K562 (cell line): Measurements from ENCODE around the gene TAL1. TPM values are rescaled to one million over a fixed set of nuclear protein-coding genes. Genes with fewer than 3 reads are reported as not detected.

ENCODE experiments used
- ATAC-seq: fragments of 200-7000 bp; cut with Tn5 transposase; 3 replicates; pipeline ENCODE4 v1.9.1; 2020; ENCODE audit warnings: moderate library complexity
- BruUV-seq: library from RNA; stranded (reverse); fragments of 400-500 nt; replicated peaks from 2 replicates; lab custom pipeline; 2021; lab: Mats Ljungman, UMichigan
- CTCF ChIA-PET: fragments of 300-600 bp; formaldehyde crosslinking; extraction: SDS; loops from one replicate; lab custom pipeline; 2021; ENCODE audit warnings: low intra/inter-chr PET ratio; lab: Yijun Ruan, JAX
- POLR2A ChIA-PET: fragments of 300-600, 350-650 bp; sonication (Branson Sonifier 250); formaldehyde crosslinking; extraction: SDS; loops from one replicate; lab custom pipeline; 2021; ENCODE audit warnings: antibody characterized with exemption, inconsistent platforms; lab: Yijun Ruan, JAX
- DNase-seq, 4 experiments: peaks; one replicate each; pipeline versions ENCODE4 v3.0.0 to v3.0.0-alpha.2; 2011 to 2018; ENCODE audit warnings: low spot score in 3 of 4, mixed read lengths in 3 of 4; ENCODE audit errors: extremely low read depth in 1 of 4
- FAIRE-seq: peaks from 2 replicates; lab custom pipeline; 2011; peaks lifted over from hg19 to GRCh38; lab: Jason Lieb, UNC
- H2AFZ ChIP-seq: 2 replicates; pipeline ENCODE4 v1.6.0; 2011; ENCODE audit warnings: low read depth, low read length, control low read depth, inconsistent platforms
- H3K27ac ChIP-seq: fragments of 200-600 bp; 3 replicates; pipeline ENCODE4 v1.8.0; 2011; ENCODE audit warnings: low read depth, mild to moderate bottlenecking, control low read depth, inconsistent platforms, low read length, moderate library complexity, mixed read lengths; ENCODE audit errors: extremely low read depth
- H3K27me3 ChIP-seq, 2 experiments: fragments of 300-600 bp in 1 of 2; 2 replicates in 1 of 2; 3 replicates in 1 of 2; pipeline versions ENCODE4 v1.6.0 to v1.8.0; 2011; ENCODE audit warnings: inconsistent platforms in 2 of 2, low read length in 2 of 2, mild to moderate bottlenecking in 1 of 2, mixed read lengths in 1 of 2, moderate library complexity in 1 of 2; ENCODE audit not compliant: control insufficient read depth in 2 of 2, insufficient read depth in 2 of 2
- H3K36me3 ChIP-seq: fragments of 300-600 bp; 3 replicates; pipeline ENCODE4 v1.8.0; 2011; ENCODE audit warnings: mild to moderate bottlenecking, low read length, inconsistent platforms; ENCODE audit not compliant: control insufficient read depth, insufficient read depth
- H3K4me1 ChIP-seq, 2 experiments: fragments of 200-600 bp in 1 of 2; replicated peaks in 1 of 2; 2 replicates in 1 of 2; 3 replicates in 1 of 2; pipeline versions ENCODE4 v1.5.1 to v1.8.0; 2011; ENCODE audit warnings: inconsistent platforms in 2 of 2, low read length in 2 of 2, mild to moderate bottlenecking in 1 of 2, mixed read lengths in 1 of 2, moderate library complexity in 1 of 2; ENCODE audit not compliant: control insufficient read depth in 2 of 2, insufficient read depth in 2 of 2
- H3K4me2 ChIP-seq: 2 replicates; pipeline ENCODE4 v1.6.1; 2011; ENCODE audit warnings: low read length, control low read depth, inconsistent platforms, mixed read lengths; ENCODE audit not compliant: insufficient read depth
- H3K4me3 ChIP-seq: fragments of 200-600 bp; sonication (generic), shearing (Covaris generic); 2 replicates; pipeline ENCODE4 v1.5.1; 2016; ENCODE audit warnings: control low read depth, inconsistent platforms
- H3K79me2 ChIP-seq: fragments of 200-600 bp; 3 replicates; pipeline ENCODE4 v1.8.0; 2011; ENCODE audit warnings: low read length, inconsistent platforms; ENCODE audit not compliant: control insufficient read depth, insufficient read depth
- H3K9ac ChIP-seq, 2 experiments: 2 replicates each; pipeline versions ENCODE4 v1.6.0 to v1.6.1; 2011; ENCODE audit warnings: low read depth in 2 of 2, low read length in 2 of 2, control low read depth in 1 of 2, inconsistent platforms in 1 of 2, mild to moderate bottlenecking in 1 of 2, mixed read lengths in 1 of 2; ENCODE audit not compliant: insufficient read depth in 1 of 2
- H3K9me1 ChIP-seq: one replicate; pipeline ENCODE4 v1.6.0; 2011; ENCODE audit warnings: inconsistent platforms, mild to moderate bottlenecking, low read length, moderate library complexity; ENCODE audit not compliant: control insufficient read depth, insufficient read depth
- H3K9me3 ChIP-seq: replicated peaks from 2 replicates; pipeline ENCODE4 v1.5.1; 2011; ENCODE audit warnings: low read depth, low read length, inconsistent platforms; ENCODE audit not compliant: control insufficient read depth, insufficient read depth
- H4K20me1 ChIP-seq: replicated peaks from 2 replicates; pipeline ENCODE4 v1.6.1; 2011; ENCODE audit warnings: low read length, inconsistent platforms, mixed read lengths; ENCODE audit not compliant: control insufficient read depth, insufficient read depth
- EGR1 ChIP-seq: fragments of 450-650 bp; conservative IDR thresholded peaks from 2 replicates; pipeline ENCODE4 v1.6.1; 2017; ENCODE audit warnings: mild to moderate bottlenecking
- ETV5 ChIP-seq: sonication (generic); formaldehyde crosslinking; IDR thresholded peaks from 2 replicates; pipeline ENCODE4 v1.4.0; 2020; ENCODE audit warnings: low read depth, mild to moderate bottlenecking, missing genetic modification reagents
- GATA2 ChIP-seq: sonication (generic); formaldehyde crosslinking; IDR thresholded peaks from 2 replicates; pipeline ENCODE4 v1.4.0; 2020; ENCODE audit warnings: mild to moderate bottlenecking, missing genetic modification reagents
- HMGN3 ChIP-seq: IDR thresholded peaks from 2 replicates; pipeline ENCODE4 v1.6.1; 2011; ENCODE audit warnings: borderline replicate concordance, low read depth, mild to moderate bottlenecking, mixed read lengths, low read length; ENCODE audit not compliant: insufficient read length; ENCODE audit errors: extremely low read depth
- HNRNPLL ChIP-seq: fragments of 200-400 bp; formaldehyde crosslinking; IDR thresholded peaks from 2 replicates; pipeline ENCODE4 v1.6.1; 2017; ENCODE audit warnings: low read length, low read depth, mild to moderate bottlenecking; ENCODE audit not compliant: poor library complexity, severe bottlenecking
- NEUROD1 ChIP-seq: fragments of 150-350 bp; IDR thresholded peaks from 2 replicates; pipeline ENCODE4 v1.6.1; 2014; ENCODE audit warnings: borderline replicate concordance, low read length, low read depth; ENCODE audit not compliant: partially characterized antibody
- SIN3A ChIP-seq, 2 experiments: fragments of 150-350 bp in 1 of 2; IDR thresholded peaks; 2 replicates each; pipeline ENCODE4 v1.6.1; 2011 to 2016; ENCODE audit warnings: borderline replicate concordance in 2 of 2, low read depth in 2 of 2, low read length in 2 of 2, mild to moderate bottlenecking in 2 of 2, moderate library complexity in 2 of 2; ENCODE audit not compliant: control insufficient read depth in 1 of 2
- SMARCE1 ChIP-seq: fragments of 450-650 bp; IDR thresholded peaks from 2 replicates; pipeline ENCODE4 v1.7.1; 2016; ENCODE audit warnings: mild to moderate bottlenecking
- SREBF1 ChIP-seq: fragments of 150-350 bp; IDR thresholded peaks from 2 replicates; pipeline ENCODE4 v1.6.1; 2014; ENCODE audit warnings: antibody characterized with exemption, low read depth, low read length, borderline replicate concordance
- ZNF644 ChIP-seq: fragments of 200-800 bp; sonication (Bioruptor generic); IDR thresholded peaks from 2 replicates; pipeline ENCODE4 v1.6.1; 2016; ENCODE audit warnings: low read depth, missing genetic modification characterization, missing compliant biosample characterization
- ZSCAN29 ChIP-seq: fragments of 450-650 bp; IDR thresholded peaks from 2 replicates; pipeline ENCODE4 v1.6.1; 2017
- WGBS: fragments of 100-300 bp; shearing (Covaris generic); methylation state at CpG from one replicate; pipeline ENCODE4 v1.1.6; 2016; ENCODE audit warnings: low coverage, mixed read lengths; ENCODE audit not compliant: insufficient coverage; ENCODE audit errors: missing lambda C conversion rate; 5-methylcytosine and 5-hydroxymethylcytosine counted together
- in situ Hi-C: fragments of 300-500 bp; cut with MboI; formaldehyde crosslinking; loops from 4 replicates; pipeline ENCODE4 v1.15.0; 2018; ENCODE audit warnings: inconsistent platforms, mixed read lengths
- intact Hi-C: fragments of 100-400 bp; cut with micrococcal nuclease; formaldehyde crosslinking; loops from 2 replicates; pipeline ENCODE4 v1.14.2; 2022
- polyA plus RNA-seq, 8 experiments: library from polyadenylated mRNA; depleted of rRNA in 4 of 8; stranded (reverse) in 5 of 8; unstranded in 3 of 8; fragments of >200 nt; fragmentation: Nextera tagmentation in 2 of 8; fragmentation: Illumina TruSeq in 1 of 8; extraction: Ambion mirVana in 2 of 8; extraction: Trizol in 1 of 8; gene quantifications; 2 replicates each; pipeline versions ENCODE4 v1.2.1 to v1.2.3, GENCODE V29; 2011 to 2014; ENCODE audit warnings: inconsistent platforms in 1 of 8, missing spikeins in 1 of 8
- total RNA-seq, 7 experiments: library from RNA; depleted of rRNA in 6 of 7; stranded (reverse); fragments of >200 nt in 6 of 7; fragmentation: Illumina TruSeq in 2 of 7; extraction: Trizol in 2 of 7; gene quantifications; 2 replicates each; pipeline versions ENCODE4 v1.2.1 to v1.2.3, GENCODE V29; 2011 to 2021; ENCODE audit warnings: low replicate concordance in 1 of 7
- TF ChIP-seq, protein P1 (sequence below): fragments of 450-650 bp; IDR thresholded peaks from 2 replicates; pipeline ENCODE4 v1.6.1; 2016; ENCODE audit warnings: missing biosample characterization, missing genetic modification characterization
- TF ChIP-seq, protein P2 (sequence below), 2 experiments: fragments of 450-650 bp; IDR thresholded peaks; 2 replicates each; pipeline ENCODE4 v1.6.1; 2016
- TF ChIP-seq, protein P3 (sequence below): fragments of 450-650 bp; IDR thresholded peaks from 2 replicates; pipeline ENCODE4 v1.6.1; 2016
- TF ChIP-seq, protein P4 (sequence below), 2 experiments: fragments of 200-800 bp in 1 of 2; sonication (Bioruptor generic) in 1 of 2; sonication (generic) in 1 of 2; formaldehyde crosslinking in 1 of 2; IDR thresholded peaks in 1 of 2; conservative IDR thresholded peaks in 1 of 2; 2 replicates each; pipeline versions ENCODE4 v1.5.0 to v1.6.1; 2016 to 2020; ENCODE audit warnings: missing compliant biosample characterization in 1 of 2, missing genetic modification characterization in 1 of 2, missing genetic modification reagents in 1 of 2

The TAL1 gene
- total and polyA plus RNA-seq, 9 of the 15 experiments (the other 6 are each of a cell fraction or from before 2014, with no cell fraction given), result 18.5 to 106 (median 59.7) TPM

DNA sequence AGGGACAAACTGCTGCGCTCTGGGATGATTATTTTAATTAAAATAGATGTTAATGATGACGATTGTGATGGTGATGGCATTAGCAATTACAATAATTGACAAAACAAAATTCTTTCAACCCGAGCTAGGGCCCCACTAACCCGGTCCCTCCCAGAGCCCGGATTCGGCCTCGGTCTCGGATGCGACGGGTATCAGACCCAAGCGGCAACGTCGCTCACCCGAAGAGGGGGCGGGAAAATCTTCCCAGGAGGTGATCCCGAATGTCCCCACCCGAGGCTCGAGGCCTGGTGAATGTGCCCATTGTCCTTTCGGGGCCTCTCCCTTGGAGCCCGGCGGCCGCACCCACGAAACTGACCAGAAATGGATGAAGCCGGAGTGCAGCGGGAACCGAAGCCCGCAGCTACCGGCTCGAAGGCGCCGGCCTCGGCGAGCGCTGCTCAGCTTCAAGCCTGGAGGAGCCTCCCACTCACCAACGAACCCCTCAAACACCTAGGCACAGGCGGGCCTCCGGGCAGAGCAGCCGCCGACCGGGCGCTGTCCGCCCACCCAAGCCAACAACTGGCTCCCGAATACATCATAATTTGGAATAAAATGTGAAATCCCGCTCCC is 1.2 kb downstream of the TAL1 start:
- FAIRE-seq, result no peak
- in situ Hi-C loops, result no loop called here
- H3K36me3 ChIP-seq, result peaks cover 24% of the 10 kb centered on the region
- TF ChIP-seq, protein P1, sequence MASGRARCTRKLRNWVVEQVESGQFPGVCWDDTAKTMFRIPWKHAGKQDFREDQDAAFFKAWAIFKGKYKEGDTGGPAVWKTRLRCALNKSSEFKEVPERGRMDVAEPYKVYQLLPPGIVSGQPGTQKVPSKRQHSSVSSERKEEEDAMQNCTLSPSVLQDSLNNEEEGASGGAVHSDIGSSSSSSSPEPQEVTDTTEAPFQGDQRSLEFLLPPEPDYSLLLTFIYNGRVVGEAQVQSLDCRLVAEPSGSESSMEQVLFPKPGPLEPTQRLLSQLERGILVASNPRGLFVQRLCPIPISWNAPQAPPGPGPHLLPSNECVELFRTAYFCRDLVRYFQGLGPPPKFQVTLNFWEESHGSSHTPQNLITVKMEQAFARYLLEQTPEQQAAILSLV (tag), result no peak
- TF ChIP-seq ETV5 (peak; percentile 59; the same call in 1 of the 2 replicates), HNRNPLL (no peak), NEUROD1 (no peak), EGR1 (peak; percentile 50; the same call in 1 of the 2 replicates), SREBF1 (no peak), SIN3A (IDR thresholded peaks at IDR 0.05; ENCODE audit: borderline replicate concordance in 2 of 2, control insufficient read depth in 1 of 2, low read depth in 2 of 2, low read length in 2 of 2) (no peak; a peak in 2 of 4 replicates), GATA2 (0 out of 2 replicates have a peak, but pooled peaks have one; percentile 6), ZSCAN29 (peak; percentile 43; the same call in 1 of the 2 replicates), ZNF644 (no peak), SMARCE1 (no peak), HMGN3 (peak; percentile 62)
- TF ChIP-seq, protein P2, sequence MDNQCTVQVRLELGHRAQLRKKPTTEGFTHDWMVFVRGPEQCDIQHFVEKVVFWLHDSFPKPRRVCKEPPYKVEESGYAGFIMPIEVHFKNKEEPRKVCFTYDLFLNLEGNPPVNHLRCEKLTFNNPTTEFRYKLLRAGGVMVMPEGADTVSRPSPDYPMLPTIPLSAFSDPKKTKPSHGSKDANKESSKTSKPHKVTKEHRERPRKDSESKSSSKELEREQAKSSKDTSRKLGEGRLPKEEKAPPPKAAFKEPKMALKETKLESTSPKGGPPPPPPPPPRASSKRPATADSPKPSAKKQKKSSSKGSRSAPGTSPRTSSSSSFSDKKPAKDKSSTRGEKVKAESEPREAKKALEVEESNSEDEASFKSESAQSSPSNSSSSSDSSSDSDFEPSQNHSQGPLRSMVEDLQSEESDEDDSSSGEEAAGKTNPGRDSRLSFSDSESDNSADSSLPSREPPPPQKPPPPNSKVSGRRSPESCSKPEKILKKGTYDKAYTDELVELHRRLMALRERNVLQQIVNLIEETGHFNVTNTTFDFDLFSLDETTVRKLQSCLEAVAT (IDR thresholded peaks at IDR 0.05), result peak; percentile 10 to 83; a peak in 2 of 4 replicates
- TF ChIP-seq, protein P3, sequence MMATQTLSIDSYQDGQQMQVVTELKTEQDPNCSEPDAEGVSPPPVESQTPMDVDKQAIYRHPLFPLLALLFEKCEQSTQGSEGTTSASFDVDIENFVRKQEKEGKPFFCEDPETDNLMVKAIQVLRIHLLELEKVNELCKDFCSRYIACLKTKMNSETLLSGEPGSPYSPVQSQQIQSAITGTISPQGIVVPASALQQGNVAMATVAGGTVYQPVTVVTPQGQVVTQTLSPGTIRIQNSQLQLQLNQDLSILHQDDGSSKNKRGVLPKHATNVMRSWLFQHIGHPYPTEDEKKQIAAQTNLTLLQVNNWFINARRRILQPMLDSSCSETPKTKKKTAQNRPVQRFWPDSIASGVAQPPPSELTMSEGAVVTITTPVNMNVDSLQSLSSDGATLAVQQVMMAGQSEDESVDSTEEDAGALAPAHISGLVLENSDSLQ, result peak; percentile 25; the same call in 1 of the 2 replicates
- TF ChIP-seq, protein P4, sequence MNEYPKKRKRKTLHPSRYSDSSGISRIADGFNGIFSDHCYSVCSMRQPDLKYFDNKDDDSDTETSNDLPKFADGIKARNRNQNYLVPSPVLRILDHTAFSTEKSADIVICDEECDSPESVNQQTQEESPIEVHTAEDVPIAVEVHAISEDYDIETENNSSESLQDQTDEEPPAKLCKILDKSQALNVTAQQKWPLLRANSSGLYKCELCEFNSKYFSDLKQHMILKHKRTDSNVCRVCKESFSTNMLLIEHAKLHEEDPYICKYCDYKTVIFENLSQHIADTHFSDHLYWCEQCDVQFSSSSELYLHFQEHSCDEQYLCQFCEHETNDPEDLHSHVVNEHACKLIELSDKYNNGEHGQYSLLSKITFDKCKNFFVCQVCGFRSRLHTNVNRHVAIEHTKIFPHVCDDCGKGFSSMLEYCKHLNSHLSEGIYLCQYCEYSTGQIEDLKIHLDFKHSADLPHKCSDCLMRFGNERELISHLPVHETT (CRISPR knock-in tag; conservative IDR thresholded peaks at IDR 0.05 in 1 of 2, IDR thresholded peaks at IDR 0.05 in 1 of 2), result no peak

More for the DNA sequence above, 1.2 kb downstream of the TAL1 start:
- Histone ChIP-seq H3K27ac (peak overlapping the region; percentile 97), H2AFZ (peak overlapping the region; percentile 14; the same call in 1 of the 2 replicates), H3K27me3 (no peaks in the 10 kb centered on the region), H3K9me1 (peaks cover 10% of the 10 kb centered on the region), H3K9me3 (no peaks in the 10 kb centered on the region), H4K20me1 (no peaks in the 10 kb centered on the region; the same call in 1 of the 2 replicates), H3K4me2 (peak overlapping the region; percentile 93), H3K9ac (peak overlapping the region; percentile 99 to 100), H3K4me1 (peaks cover 40% of the 10 kb centered on the region in 2 experiments), H3K79me2 (peaks cover 62% of the 10 kb centered on the region), H3K4me3 (peak overlapping the region; percentile 62)
- ChIA-PET POLR2A (interaction anchor here (0.5 to 5.2 kb wide), 11 partner anchors 10 to 772 kb away, joined by 3 to 80 read pairs (median 5); partner anchors contain the start of genes CMPK1, PDZK1IP1 and STIL), CTCF (no interaction called here)
- no TSS peak for BruUV-seq
- peak; percentile 3 for ATAC-seq
- DNase-seq, result peak in 2 of 4 experiments; percentile 45 to 64
- under 1% methylated on average over 38 of the region's 44 CpGs for WGBS
- intact Hi-C loops, result loop anchor here (1.0 to 5.0 kb wide), 2 partner anchors 17 to 102 kb away; partner anchors contain the start of gene CMPK1
